ENCODE data around the gene FLACC1. TPM values are rescaled to one million over a fixed set of nuclear protein-coding genes. Genes with fewer than 3 reads are reported as not detected.

Gene FLACC1
- total and polyA plus RNA-seq, 2 donors (not counting 1 experiment from before 2014, with no cell fraction given) = 1.5 to 5.0 TPM

- CTCF ChIA-PET = interaction anchor here (0.9 to 2.2 kb wide), 3 partner anchors 13 to 29 kb away, joined by 3 to 8 read pairs (median 3); no protein-coding TSS in a partner anchor
Measured at GRCh38 chr2:201250741-201251140, 106.4 kb downstream of the FLACC1 start.

GRCh38 chr2:201249889-201250288, 107.3 kb downstream of the FLACC1 start:
- Histone ChIP-seq H3K27ac (ENCODE audit: low read length in 2 of 2) (no peak overlapping the region), H4K20me1 (ENCODE audit: control insufficient read depth, insufficient read depth, low read length, poor library complexity, severe bottlenecking) (no peaks in the 10 kb centered on the region), H3K36me3 (replicated peaks in 1 of 2; ENCODE audit: control extremely low read depth in 1 of 2, control insufficient read depth in 1 of 2, extremely low read depth in 1 of 2, insufficient read depth in 2 of 2, low read length in 1 of 2) (peaks cover 0 to 3% of the 10 kb centered on the region in 2 experiments), H3K27me3 (replicated peaks in 1 of 4; ENCODE audit: control extremely low read depth in 1 of 4, control insufficient read depth in 3 of 4, insufficient read depth in 4 of 4, low read length in 3 of 4) (no peaks in the 10 kb centered on the region), H2AFZ (ENCODE audit: insufficient read depth, low read depth, low read length, poor library complexity, severe bottlenecking) (no peak overlapping the region), H3K4me3 (ENCODE audit: control extremely low read depth in 1 of 5, extremely low read depth in 1 of 5, insufficient read depth in 1 of 5, low read depth in 2 of 5, low read length in 4 of 5) (no peak overlapping the region), H3K4me2 (replicated peaks; ENCODE audit: low read depth, low read length, poor library complexity, severe bottlenecking) (no peak overlapping the region), H3K9me3 (ENCODE audit: control extremely low read depth in 1 of 3, control insufficient read depth in 2 of 3, insufficient read depth in 1 of 3, low read length in 2 of 3) (no peaks in the 10 kb centered on the region), H3K79me2 (ENCODE audit: control insufficient read depth, insufficient read depth, low read length) (peaks cover 95% of the 10 kb centered on the region), H3K9ac (ENCODE audit: low read length) (no peak overlapping the region), H3K4me1 (ENCODE audit: control insufficient read depth in 2 of 2, insufficient read depth in 2 of 2, low read length in 2 of 2) (peaks cover 32 to 48% of the 10 kb centered on the region in 2 donors)
- 100% methylated on average over 2 of the region's 2 CpGs for WGBS (ENCODE audit: insufficient coverage)
- Mint-ChIP-seq H3K4me1 (peaks cover 69% of the 10 kb centered on the region), H3K27ac (peak overlapping the region; percentile 60), H3K9me3 (ENCODE audit: insufficient read depth) (no peaks in the 10 kb centered on the region), H3K27me3 (no peaks in the 10 kb centered on the region), H3K4me3 (no peak overlapping the region)
- intact Hi-C loops (cut with micrococcal nuclease) = no loop called here
- ChIA-PET POLR2A (no interaction called here), CTCF (interaction anchor here (1.3 kb wide), 2 partner anchors 10 to 17 kb away, joined by 3 to 4 read pairs; partner anchors contain the start of gene CASP8)
- DNase-seq (no peak), ATAC-seq (ENCODE audit: low read depth) (no peak)
- TF ChIP-seq CTCF (IDR thresholded peaks at IDR 0.05) = no peak

More at GRCh38 chr2:201250741-201251140, 106.4 kb downstream of the FLACC1 start:
- DNase-seq = no peak
- peaks cover 96% of the 10 kb centered on the region for H3K79me2 ChIP-seq (ENCODE audit: control insufficient read depth, insufficient read depth, low read length)
- no peaks in the 10 kb centered on the region for H3K9me3 ChIP-seq (ENCODE audit: control extremely low read depth in 1 of 3, control insufficient read depth in 2 of 3, insufficient read depth in 1 of 3, low read length in 2 of 3)
- no peak overlapping the region for H3K4me2 ChIP-seq (replicated peaks; ENCODE audit: low read depth, low read length, poor library complexity, severe bottlenecking)
- no peak overlapping the region for H3K27ac ChIP-seq (ENCODE audit: low read length in 2 of 2)
- Mint-ChIP-seq H3K27ac (peak overlapping the region; percentile 51), H3K27me3 (no peaks in the 10 kb centered on the region), H3K9me3 (ENCODE audit: insufficient read depth) (no peaks in the 10 kb centered on the region), H3K4me3 (no peak overlapping the region), H3K4me1 (peaks cover 66% of the 10 kb centered on the region)
- peaks cover 0 to 3% of the 10 kb centered on the region in 2 experiments for H3K36me3 ChIP-seq (replicated peaks in 1 of 2; ENCODE audit: control extremely low read depth in 1 of 2, control insufficient read depth in 1 of 2, extremely low read depth in 1 of 2, insufficient read depth in 2 of 2, low read length in 1 of 2)
- H3K4me1 ChIP-seq (ENCODE audit: control insufficient read depth in 2 of 2, insufficient read depth in 2 of 2, low read length in 2 of 2) = peaks cover 25 to 42% of the 10 kb centered on the region in 2 donors
- WGBS (ENCODE audit: insufficient coverage) = 75% methylated on average over 2 of the region's 4 CpGs
- no peak for ATAC-seq (ENCODE audit: low read depth)
- POLR2A ChIA-PET = no interaction called here
- no peaks in the 10 kb centered on the region for H4K20me1 ChIP-seq (ENCODE audit: control insufficient read depth, insufficient read depth, low read length, poor library complexity, severe bottlenecking)
- no peak overlapping the region for H3K9ac ChIP-seq (ENCODE audit: low read length)
- no peak overlapping the region for H2AFZ ChIP-seq (ENCODE audit: insufficient read depth, low read depth, low read length, poor library complexity, severe bottlenecking)
- no peak overlapping the region for H3K4me3 ChIP-seq (ENCODE audit: control extremely low read depth in 1 of 5, extremely low read depth in 1 of 5, insufficient read depth in 1 of 5, low read depth in 2 of 5, low read length in 4 of 5)
- intact Hi-C loops (cut with micrococcal nuclease) = no loop called here
- no peak for TF ChIP-seq EZH2 (IDR thresholded peaks at IDR 0.05; ENCODE audit: borderline replicate concordance, insufficient read depth, low read depth, low read length, poor library complexity, severe bottlenecking)
- TF ChIP-seq CTCF (IDR thresholded peaks at IDR 0.05) = no peak
- H3K27me3 ChIP-seq (replicated peaks in 1 of 4; ENCODE audit: control extremely low read depth in 1 of 4, control insufficient read depth in 3 of 4, insufficient read depth in 4 of 4, low read length in 3 of 4) = no peaks in the 10 kb centered on the region

Data from B cell (primary cell).